Muscle layer of duodenum (tissue), 2 donors: ENCODE results near the gene NTHL1.

ENCODE experiments used
- H3K27ac ChIP-seq: one replicate; pipeline ENCODE4 v1.7.0; 2013; ENCODE audit warnings: mild to moderate bottlenecking, low read length
- H3K27me3 ChIP-seq: one replicate; pipeline ENCODE4 v1.7.0; 2013; ENCODE audit warnings: low read depth, mild to moderate bottlenecking, control low read depth, low read length
- H3K36me3 ChIP-seq, 2 donors: one replicate each; pipeline ENCODE4 v1.7.0; 2013; ENCODE audit warnings: low read length in 2 of 2, control low read depth in 1 of 2, mild to moderate bottlenecking in 1 of 2; ENCODE audit not compliant: insufficient read depth in 2 of 2, control insufficient read depth in 1 of 2
- H3K4me1 ChIP-seq, 2 donors: one replicate each; pipeline ENCODE4 v1.7.0; 2013; ENCODE audit warnings: low read length in 2 of 2, mild to moderate bottlenecking in 2 of 2, control low read depth in 1 of 2, moderate library complexity in 1 of 2; ENCODE audit not compliant: insufficient read depth in 2 of 2, control insufficient read depth in 1 of 2
- H3K4me3 ChIP-seq, 2 donors: one replicate each; pipeline ENCODE4 v1.7.0; 2013; ENCODE audit warnings: low read length in 2 of 2, low read depth in 1 of 2, mild to moderate bottlenecking in 1 of 2
- H3K9me3 ChIP-seq, 2 donors: one replicate each; pipeline ENCODE4 v1.7.0; 2013; ENCODE audit warnings: low read length in 2 of 2, control low read depth in 1 of 2, mild to moderate bottlenecking in 1 of 2; ENCODE audit not compliant: control insufficient read depth in 1 of 2
- donor health status: healthy.

The NTHL1 gene

DNA sequence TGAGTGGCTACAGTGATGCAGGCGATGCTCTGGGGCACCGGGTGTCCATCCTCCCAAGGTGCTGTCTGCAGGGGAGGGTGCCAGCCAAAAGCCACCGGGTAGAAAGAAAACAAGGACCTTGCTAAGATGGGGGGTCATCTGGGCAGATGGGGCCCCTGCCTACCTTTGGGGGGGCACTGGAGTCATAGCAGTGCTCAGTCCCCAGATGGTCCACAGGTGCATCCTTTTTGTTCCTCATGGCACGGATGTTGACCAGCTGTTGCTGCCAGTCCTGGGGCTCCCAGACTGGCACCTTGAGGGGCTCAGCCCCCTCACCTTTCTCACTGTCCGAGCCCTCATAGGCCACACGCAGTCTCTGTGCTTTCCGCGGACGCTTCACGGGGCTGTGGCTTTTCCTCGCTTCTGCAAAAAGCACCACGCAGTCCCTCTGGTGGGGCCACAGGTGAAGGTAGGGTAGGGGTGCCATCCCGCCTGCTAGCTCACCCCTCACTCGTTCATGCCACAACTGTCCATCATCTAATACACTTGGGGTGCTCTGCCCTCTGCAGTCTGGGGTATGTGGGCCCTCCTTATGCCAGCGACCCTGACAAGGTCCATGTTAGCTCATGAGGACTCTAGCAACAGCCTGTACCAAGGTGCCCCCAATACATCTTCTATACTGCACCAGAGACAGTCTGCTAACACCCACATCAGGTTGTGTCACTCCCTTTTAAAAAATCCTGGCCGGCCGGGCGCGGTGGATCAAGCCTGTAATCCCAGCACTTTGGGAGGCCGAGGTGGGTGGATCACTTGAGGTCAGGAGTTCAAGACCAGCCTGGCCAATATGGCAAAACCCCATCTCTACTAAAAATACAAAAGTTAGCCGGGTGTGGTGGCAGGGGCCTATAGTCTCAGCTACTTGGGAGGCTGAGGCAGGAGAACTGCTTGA lies 1.4 kb downstream of the NTHL1 start:
- Histone ChIP-seq H3K27me3 (no peaks in the 10 kb centered on the region), H3K9me3 (no peaks in the 10 kb centered on the region), H3K4me3 (peak overlapping the region in 1 of 2 donors; percentile 98), H3K4me1 (peaks cover 7 to 44% of the 10 kb centered on the region in 2 donors), H3K27ac (no peak overlapping the region), H3K36me3 (peaks cover 0 to under 1% of the 10 kb centered on the region in 2 donors)

DNA sequence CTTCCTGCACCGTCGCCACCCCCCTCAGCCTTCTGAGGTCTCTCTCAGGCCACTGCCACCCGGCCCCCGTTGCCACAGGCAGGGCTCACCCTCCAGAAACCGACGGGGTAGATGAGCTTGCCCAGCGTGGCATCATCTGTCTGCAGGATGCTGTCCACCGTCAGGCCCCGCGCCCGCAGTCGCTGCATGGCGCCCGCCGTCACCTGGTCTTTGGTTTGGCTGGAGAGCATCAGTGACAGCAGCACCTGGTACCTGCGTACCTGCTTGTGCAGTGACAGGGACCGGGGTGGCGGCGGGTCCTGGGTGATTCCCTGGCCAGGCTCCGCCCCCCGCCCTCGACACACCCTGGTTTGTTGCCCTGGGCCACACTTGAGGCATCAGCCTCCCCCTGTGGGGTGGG lies 3.1 kb downstream of the NTHL1 start:
- peaks cover 7 to 58% of the 10 kb centered on the region in 2 donors for H3K4me1 ChIP-seq
- H3K27me3 ChIP-seq = no peaks in the 10 kb centered on the region
- H3K27ac ChIP-seq = no peak overlapping the region
- no peak overlapping the region for H3K4me3 ChIP-seq
- no peaks in the 10 kb centered on the region for H3K36me3 ChIP-seq
- H3K9me3 ChIP-seq = no peaks in the 10 kb centered on the region

DNA sequence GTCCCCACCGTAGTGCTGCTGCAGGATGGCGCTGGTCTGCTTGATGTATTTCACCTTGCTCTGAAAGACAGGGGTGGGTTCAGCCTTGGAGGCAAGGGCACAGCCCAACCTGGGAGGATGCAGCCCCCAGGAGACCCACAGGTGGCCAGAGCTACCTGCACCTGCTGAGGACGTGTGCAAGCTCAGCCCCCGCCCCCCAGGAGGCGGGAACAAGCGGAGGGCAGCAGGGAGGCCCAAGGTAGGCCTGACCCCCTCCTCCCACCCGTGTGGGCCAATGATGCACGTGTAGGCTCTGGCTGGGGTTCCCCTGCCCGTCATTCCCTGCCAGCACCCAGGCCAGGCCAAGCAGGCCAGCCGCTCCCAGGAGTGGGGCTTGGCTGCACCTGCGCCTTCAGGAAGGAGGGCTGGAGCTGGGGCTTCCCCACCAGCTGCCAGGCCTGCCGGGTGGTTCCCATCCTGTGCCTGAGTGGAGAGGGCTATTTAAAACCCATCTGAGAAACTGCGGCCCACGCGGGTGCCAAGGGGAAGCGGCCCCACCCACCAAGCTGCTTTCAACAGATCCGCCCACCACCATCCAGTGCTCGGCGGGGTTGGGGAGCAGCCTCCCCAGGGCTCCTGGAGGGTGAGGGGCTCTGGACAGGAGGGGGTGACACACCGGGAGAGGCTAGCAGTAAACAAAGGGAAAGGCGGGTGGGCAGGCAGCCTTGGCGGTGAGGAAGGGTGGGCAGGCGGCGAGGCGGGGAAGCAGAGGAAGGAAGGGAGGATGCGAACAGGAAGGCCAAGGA lies 3.8 kb downstream of the NTHL1 start:
- H3K27ac ChIP-seq = no peak overlapping the region
- no peaks in the 10 kb centered on the region for H3K36me3 ChIP-seq
- no peak overlapping the region for H3K4me3 ChIP-seq
- H3K27me3 ChIP-seq = no peaks in the 10 kb centered on the region
- H3K9me3 ChIP-seq = no peaks in the 10 kb centered on the region
- peaks cover 7 to 60% of the 10 kb centered on the region in 2 donors for H3K4me1 ChIP-seq

DNA sequence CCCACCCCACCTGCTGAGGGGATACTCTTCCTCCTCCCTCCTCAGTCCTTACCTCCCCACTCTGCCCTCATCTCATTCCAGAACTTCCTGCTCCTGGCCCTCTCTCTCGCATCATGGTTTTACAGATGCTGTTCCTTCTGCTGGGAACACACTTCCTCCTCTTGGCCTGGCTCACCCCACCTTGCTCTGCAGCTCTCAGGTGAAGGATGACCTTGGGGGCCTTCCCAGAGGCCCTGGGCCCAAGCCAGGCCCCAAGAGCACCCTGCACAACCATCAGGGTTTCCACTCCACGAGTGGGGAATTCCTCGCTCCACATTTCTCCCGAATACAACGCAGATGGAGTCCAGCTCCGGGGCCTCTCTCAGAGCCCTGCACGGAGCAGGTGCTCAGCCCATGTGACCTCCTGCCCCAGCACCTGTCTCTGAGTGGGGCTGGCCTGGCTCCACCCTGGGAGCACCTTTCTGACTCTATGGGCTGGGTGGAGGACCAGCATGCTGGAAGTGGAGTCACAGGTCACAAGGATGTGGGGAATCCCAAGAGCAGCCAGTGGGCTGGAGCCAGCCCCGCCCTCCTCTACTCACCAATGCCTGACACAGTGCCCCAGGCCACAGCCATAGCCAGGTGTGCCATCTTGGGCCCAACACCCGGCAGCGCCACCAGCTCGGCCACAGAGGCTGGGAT lies 4.5 kb downstream of the NTHL1 start:
- H3K27ac ChIP-seq = no peak overlapping the region
- no peaks in the 10 kb centered on the region for H3K36me3 ChIP-seq
- no peak overlapping the region for H3K4me3 ChIP-seq
- H3K4me1 ChIP-seq = peaks cover 2 to 61% of the 10 kb centered on the region in 2 donors
- H3K27me3 ChIP-seq = no peaks in the 10 kb centered on the region
- H3K9me3 ChIP-seq = no peaks in the 10 kb centered on the region

DNA sequence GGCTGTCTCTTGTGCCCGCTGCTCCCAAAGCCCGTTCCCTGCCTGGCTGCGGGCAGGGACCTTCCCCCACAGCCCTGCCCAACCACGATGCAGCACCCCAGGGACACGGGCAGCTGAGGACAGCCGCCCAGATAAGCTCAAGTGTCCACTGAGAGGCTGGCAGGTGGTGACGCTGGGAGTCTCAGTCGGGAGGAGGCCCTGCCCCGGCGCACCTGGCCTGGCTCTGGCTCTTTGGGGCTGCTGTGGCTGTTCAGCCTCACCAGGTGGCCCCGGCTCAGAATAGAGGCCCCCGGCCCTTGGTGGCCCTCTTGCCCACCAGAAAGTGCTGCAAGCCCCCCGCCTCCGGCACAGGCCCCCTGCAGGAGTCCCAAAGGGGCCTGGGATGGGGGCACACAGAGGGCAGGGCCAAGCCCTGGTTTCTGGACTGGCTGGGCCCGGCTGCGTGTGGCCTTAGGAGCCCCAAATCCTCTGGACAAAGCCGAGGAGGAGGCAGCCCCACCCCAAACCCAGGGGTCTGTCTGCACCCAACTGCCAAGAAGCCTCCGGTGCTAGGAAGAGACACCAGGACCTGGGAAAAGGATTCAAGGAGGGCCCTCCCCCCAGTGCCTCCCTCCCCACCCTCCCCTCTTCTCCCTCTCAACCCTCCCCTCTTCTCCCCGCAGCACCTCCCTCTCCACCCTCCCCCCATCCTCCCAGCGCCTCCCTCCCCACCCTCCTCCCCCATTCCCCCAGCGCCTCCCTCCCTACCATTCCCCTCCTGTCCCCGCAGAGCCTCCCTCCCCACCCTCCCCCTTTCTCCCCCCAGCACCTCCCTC lies 5.3 kb downstream of the NTHL1 start:
- no peak overlapping the region for H3K4me3 ChIP-seq
- H3K9me3 ChIP-seq = no peaks in the 10 kb centered on the region
- H3K27ac ChIP-seq = no peak overlapping the region
- peaks cover 0 to 4% of the 10 kb centered on the region in 2 donors for H3K36me3 ChIP-seq
- H3K27me3 ChIP-seq = no peaks in the 10 kb centered on the region
- peaks cover 2 to 68% of the 10 kb centered on the region in 2 donors for H3K4me1 ChIP-seq

DNA sequence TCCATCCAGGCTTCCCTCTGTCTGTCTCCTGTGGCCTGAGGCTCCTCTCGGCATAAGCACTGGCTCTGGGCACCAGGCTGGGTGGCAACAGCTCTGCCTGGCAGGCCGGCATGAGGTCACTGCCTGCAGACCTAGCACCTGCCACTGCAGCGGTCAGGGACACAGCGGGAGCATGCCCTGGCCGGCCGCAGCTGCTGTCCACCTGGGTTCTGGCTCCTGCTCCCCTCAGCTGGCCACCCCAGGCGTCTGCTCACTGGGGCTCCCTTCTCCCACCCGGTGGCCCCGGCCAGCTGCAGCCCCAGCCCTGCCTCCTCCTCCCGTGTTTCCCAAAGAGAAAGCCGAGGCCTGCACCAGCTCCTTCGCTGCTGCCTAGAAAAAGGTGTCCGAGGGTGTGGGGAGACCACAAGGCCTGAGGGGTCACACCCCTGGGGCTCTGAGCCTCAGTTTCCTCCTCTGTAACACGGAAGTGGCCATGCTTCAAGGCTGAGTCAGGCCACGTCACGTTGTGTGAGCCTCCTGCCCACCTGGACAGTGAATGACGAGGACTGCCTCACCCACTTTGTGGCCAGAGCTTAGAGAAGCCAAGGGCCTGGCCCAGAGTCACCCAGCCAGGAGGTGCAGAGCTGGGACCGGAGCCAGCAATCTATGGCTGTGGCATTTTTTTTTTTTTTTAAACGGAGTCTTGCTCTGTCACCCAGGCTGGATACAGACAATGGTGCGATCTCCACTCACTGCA lies 6.7 kb downstream of the NTHL1 start:
- Histone ChIP-seq H3K4me3 (no peak overlapping the region), H3K4me1 (peaks cover 0 to 68% of the 10 kb centered on the region in 2 donors), H3K36me3 (peaks cover 0 to 8% of the 10 kb centered on the region in 2 donors), H3K27me3 (no peaks in the 10 kb centered on the region), H3K27ac (no peak overlapping the region), H3K9me3 (no peaks in the 10 kb centered on the region)

DNA sequence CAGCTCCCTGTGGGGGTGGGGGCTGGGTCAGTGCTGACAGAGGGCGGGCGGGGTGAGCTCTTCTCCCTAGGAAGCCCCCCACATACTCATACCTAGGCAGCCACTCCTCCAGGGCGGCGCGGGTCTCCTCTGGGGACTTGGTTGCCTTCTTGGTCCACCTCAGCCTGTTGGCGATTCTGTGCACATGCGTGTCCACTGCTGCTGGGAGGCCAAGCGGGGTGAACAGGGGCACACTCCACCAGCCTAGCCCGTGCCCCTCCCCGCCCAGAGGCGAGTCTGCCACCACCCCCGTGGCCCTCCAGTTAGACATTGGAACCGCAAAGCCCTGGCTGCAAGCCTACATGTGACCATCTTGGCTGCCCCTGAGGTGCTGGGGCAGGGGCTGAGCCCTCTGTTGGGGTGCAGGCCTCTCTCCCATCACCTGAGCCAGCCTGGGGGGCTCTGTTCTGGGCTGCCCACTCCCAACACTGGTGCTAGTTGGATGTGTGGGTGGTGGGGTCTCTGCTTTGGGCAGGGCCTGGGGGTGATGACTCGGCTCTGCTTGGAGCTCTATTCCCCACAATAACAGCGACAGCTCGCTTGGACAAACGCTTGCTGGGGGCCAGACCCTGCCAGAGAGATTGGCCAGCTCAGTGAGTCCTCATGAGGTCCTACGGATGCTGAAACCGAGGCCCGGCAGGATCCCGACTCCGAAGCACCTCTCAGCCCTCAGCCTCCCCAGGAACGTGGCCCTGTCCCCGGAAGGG lies 7.4 kb downstream of the NTHL1 start:
- H3K36me3 ChIP-seq = peaks cover 0 to 8% of the 10 kb centered on the region in 2 donors
- H3K27ac ChIP-seq = no peak overlapping the region
- H3K27me3 ChIP-seq = no peaks in the 10 kb centered on the region
- H3K4me1 ChIP-seq = peaks cover 3 to 75% of the 10 kb centered on the region in 2 donors
- no peaks in the 10 kb centered on the region for H3K9me3 ChIP-seq
- H3K4me3 ChIP-seq = no peak overlapping the region

DNA sequence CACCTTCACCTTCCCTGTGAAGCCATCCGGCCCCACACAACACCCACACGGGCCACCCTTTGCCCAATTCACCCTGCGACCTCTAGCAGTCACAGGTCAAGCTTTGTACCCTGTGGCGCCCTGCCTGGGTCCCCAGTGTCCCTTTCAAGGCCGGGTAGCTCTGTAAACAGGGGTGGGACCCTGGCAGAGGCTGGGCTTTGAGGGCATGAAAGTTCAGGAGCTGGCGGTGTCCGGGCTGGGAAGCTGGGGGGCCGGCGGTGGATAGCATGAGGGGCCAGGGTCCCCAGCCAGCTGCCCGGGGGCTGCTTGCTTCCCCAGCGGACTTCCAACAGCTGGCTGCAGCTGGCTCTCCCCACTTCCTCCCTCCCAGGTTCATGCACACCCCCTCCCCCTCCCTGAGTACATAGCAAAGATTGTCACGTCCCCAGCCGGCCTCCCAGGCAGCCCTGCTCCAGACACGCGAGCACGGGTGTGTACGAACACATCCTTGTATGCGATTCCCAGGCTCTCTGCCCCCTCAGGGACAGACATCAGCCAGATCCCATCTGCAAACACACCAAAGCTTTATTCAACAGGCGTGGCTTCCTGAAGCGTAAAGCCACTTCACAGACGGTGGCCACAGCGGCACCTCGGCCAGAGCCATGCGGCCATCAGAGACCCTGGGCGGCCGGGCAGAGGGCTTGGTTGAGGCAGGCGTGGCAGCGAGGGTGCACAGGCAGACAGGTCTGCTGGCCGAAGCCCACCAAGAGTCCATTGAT lies 8.2 kb downstream of the NTHL1 start:
- H3K27ac ChIP-seq = peak overlapping the region; percentile 20
- no peak overlapping the region for H3K4me3 ChIP-seq
- H3K9me3 ChIP-seq = no peaks in the 10 kb centered on the region
- H3K4me1 ChIP-seq = peaks cover 3 to 83% of the 10 kb centered on the region in 2 donors
- H3K27me3 ChIP-seq = no peaks in the 10 kb centered on the region
- peaks cover 0 to 8% of the 10 kb centered on the region in 2 donors for H3K36me3 ChIP-seq

DNA sequence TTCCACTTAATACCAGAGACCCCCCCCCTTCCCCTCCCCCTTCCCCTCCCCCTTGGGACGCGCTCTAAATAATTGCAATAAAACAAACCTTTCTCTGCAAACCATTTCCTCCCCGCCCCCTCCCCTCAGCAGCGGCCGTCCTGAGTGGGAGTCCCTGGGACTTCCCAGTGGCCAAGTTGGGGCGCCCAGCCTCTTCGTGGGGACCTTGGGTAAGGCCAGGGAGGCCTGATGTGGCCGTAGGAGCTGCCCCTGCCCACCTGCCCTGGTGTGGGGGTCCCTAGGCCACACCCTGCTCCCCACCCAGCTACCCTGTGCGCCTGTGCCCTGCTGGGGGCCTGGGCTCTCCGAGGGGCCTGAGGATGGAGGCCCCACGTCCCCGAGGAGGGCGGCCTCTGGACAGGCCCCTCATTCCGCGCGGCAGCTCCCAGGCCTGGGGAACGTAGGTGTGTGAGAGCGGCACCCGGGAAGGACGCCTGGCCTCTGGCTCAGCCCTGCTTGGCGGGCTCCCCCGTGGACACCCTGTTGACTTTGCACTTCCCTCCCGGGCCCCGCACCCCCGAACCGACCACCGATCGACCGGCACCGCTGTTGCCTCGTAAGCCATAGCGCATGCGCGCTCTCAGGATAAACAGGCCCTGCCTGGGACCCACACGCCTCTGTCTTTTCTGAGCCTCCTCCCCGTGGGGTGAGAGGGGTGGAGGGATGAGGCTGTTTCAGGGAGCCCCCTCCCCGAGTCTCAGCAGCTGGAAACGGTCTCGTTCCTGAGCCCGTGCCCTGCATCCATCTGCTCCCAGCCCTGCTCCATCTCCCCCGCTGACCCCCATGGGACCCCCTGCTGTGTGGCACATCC lies 9.0 kb downstream of the NTHL1 start:
- H3K9me3 ChIP-seq = no peaks in the 10 kb centered on the region
- H3K36me3 ChIP-seq = peaks cover 0 to 8% of the 10 kb centered on the region in 2 donors
- no peaks in the 10 kb centered on the region for H3K27me3 ChIP-seq
- H3K27ac ChIP-seq = peak overlapping the region; percentile 20
- peaks cover 3 to 84% of the 10 kb centered on the region in 2 donors for H3K4me1 ChIP-seq
- peak overlapping the region in 1 of 2 donors; percentile 22 for H3K4me3 ChIP-seq
